HEK293T (cell line): ENCODE measurements around the gene SELP.

Experiments used
- CTCF ChIA-PET: fragments of 350-600 bp; formaldehyde crosslinking; extraction: SDS; loops from one replicate; lab custom pipeline; 2021; ENCODE audit warnings: antibody characterized with exemption, inconsistent platforms; lab: Yijun Ruan, JAX
- POLR2A ChIA-PET: fragments of 350-600 bp; formaldehyde crosslinking; extraction: SDS; loops from one replicate; lab custom pipeline; 2020; ENCODE audit warnings: antibody characterized with exemption, inconsistent platforms; lab: Yijun Ruan, JAX
- DNase-seq: peaks from one replicate; pipeline ENCODE4 v3.0.0; 2012; ENCODE audit warnings: mixed read lengths; ENCODE audit errors: extremely low spot score
- ARNT ChIP-seq: fragments of 450-650 bp; IDR thresholded peaks from 2 replicates; pipeline ENCODE4 v1.6.1; 2017; ENCODE audit warnings: mild to moderate bottlenecking
- BHLHE40 ChIP-seq: fragments of 450-650 bp; IDR thresholded peaks from 2 replicates; pipeline ENCODE4 v1.6.1; 2016; ENCODE audit warnings: mild to moderate bottlenecking, moderate library complexity, borderline replicate concordance
- CTBP1 ChIP-seq: fragments of 450-650 bp; IDR thresholded peaks from 2 replicates; pipeline ENCODE4 v1.6.1; 2016; ENCODE audit warnings: borderline replicate concordance
- ELF4 ChIP-seq: fragments of 450-650 bp; IDR thresholded peaks from 2 replicates; pipeline ENCODE4 v1.6.1; 2017; ENCODE audit warnings: antibody characterized with exemption
- FOXA1 ChIP-seq: fragments of 450-650 bp; IDR thresholded peaks from 2 replicates; pipeline ENCODE4 v1.6.1; 2016; ENCODE audit warnings: mild to moderate bottlenecking
- FOXK2 ChIP-seq: fragments of 450-650 bp; IDR thresholded peaks from 2 replicates; pipeline ENCODE4 v1.6.1; 2016; ENCODE audit warnings: mild to moderate bottlenecking
- FOXM1 ChIP-seq: fragments of 450-650 bp; IDR thresholded peaks from 2 replicates; pipeline ENCODE4 v1.6.1; 2017; ENCODE audit warnings: mild to moderate bottlenecking, borderline replicate concordance
- HDGF ChIP-seq: fragments of 450-650 bp; IDR thresholded peaks from 2 replicates; pipeline ENCODE4 v1.6.1; 2017; ENCODE audit warnings: antibody characterized with exemption, borderline replicate concordance
- L3MBTL2 ChIP-seq: fragments of 450-650 bp; conservative IDR thresholded peaks from 2 replicates; pipeline ENCODE4 v1.6.1; 2016; ENCODE audit warnings: mild to moderate bottlenecking
- LEF1 ChIP-seq: fragments of 450-650 bp; IDR thresholded peaks from 2 replicates; pipeline ENCODE4 v1.6.1; 2017; ENCODE audit warnings: mild to moderate bottlenecking, borderline replicate concordance
- NFRKB ChIP-seq: fragments of 450-650 bp; IDR thresholded peaks from 2 replicates; pipeline ENCODE4 v1.6.1; 2016; ENCODE audit warnings: mild to moderate bottlenecking, moderate library complexity
- PKNOX1 ChIP-seq: fragments of 450-650 bp; IDR thresholded peaks from 2 replicates; pipeline ENCODE4 v1.6.1; 2016
- SP1 ChIP-seq: fragments of 450-650 bp; IDR thresholded peaks from 2 replicates; pipeline ENCODE4 v1.6.1; 2017
- SUZ12 ChIP-seq: fragments of 450-650 bp; IDR thresholded peaks from 2 replicates; pipeline ENCODE4 v1.6.1; 2016; ENCODE audit warnings: mild to moderate bottlenecking
- TARDBP ChIP-seq: fragments of 450-650 bp; IDR thresholded peaks from 2 replicates; pipeline ENCODE4 v1.6.1; 2016
- ZNF384 ChIP-seq: fragments of 450-650 bp; IDR thresholded peaks from 2 replicates; pipeline ENCODE4 v1.6.1; 2016

Gene SELP

GRCh38 chr1:169586067-169586394 lies 43.9 kb downstream of the SELP start:
- TF ChIP-seq SUZ12 (no peak), FOXK2 (no peak), SP1 (no peak), NFRKB (no peak), PKNOX1 (no peak), TARDBP (no peak)
- ChIA-PET POLR2A (no interaction called here), CTCF (interaction anchor here (1.3 to 1.7 kb wide), 2 partner anchors 9 to 10 kb away, joined by 5 to 6 read pairs; no protein-coding TSS in a partner anchor)
- no peak for DNase-seq

GRCh38 chr1:169585181-169585580 lies 44.7 kb downstream of the SELP start:
- TF ChIP-seq ELF4 (no peak), SP1 (no peak)

GRCh38 chr1:169584483-169585144 lies 45.3 kb downstream of the SELP start:
- DNase-seq = no peak
- POLR2A ChIA-PET = no interaction called here
- CTCF ChIA-PET = no interaction called here
- TF ChIP-seq NFRKB = no peak
- no peak for TF ChIP-seq FOXK2
- no peak for TF ChIP-seq CTBP1
- no peak for TF ChIP-seq PKNOX1
- TF ChIP-seq SP1 = no peak
- TF ChIP-seq ZNF384 = no peak
- no peak for TF ChIP-seq TARDBP
- TF ChIP-seq FOXM1 = no peak
- TF ChIP-seq BHLHE40 = no peak
- no peak for TF ChIP-seq LEF1

More at GRCh38 chr1:169585181-169585580, 44.7 kb downstream of the SELP start:
- ChIA-PET CTCF (interaction anchor here (1.7 kb wide), 1 partner anchor 9 kb away, joined by 6 read pairs; no protein-coding TSS in a partner anchor), POLR2A (no interaction called here)
- no peak for DNase-seq

GRCh38 chr1:169577981-169578738 lies 51.8 kb downstream of the SELP start:
- ChIA-PET POLR2A (no interaction called here), CTCF (no interaction called here)
- TF ChIP-seq SP1 (no peak), ZNF384 (no peak)
- no peak for DNase-seq

- ChIA-PET POLR2A (no interaction called here), CTCF (interaction anchor here (1.5 kb wide), 1 partner anchor 9 kb away, joined by 6 read pairs; the partner anchor contains the start of gene F5)
- TF ChIP-seq FOXM1 = no peak
- TF ChIP-seq LEF1 = no peak
- TF ChIP-seq FOXA1 = no peak
- TF ChIP-seq SP1 = no peak
- TF ChIP-seq CTBP1 = no peak
- no peak for TF ChIP-seq ELF4
- no peak for TF ChIP-seq HDGF
- TF ChIP-seq ARNT = no peak
- DNase-seq = no peak
Measured at GRCh38 chr1:169576935-169577331, 53.0 kb downstream of the SELP start.

- DNase-seq = no peak
- TF ChIP-seq NFRKB (no peak), LEF1 (no peak), CTBP1 (no peak), FOXM1 (no peak), ZNF384 (no peak), FOXK2 (no peak), L3MBTL2 (no peak), PKNOX1 (no peak), HDGF (no peak), SUZ12 (no peak), TARDBP (no peak), ELF4 (no peak), ARNT (no peak), SP1 (no peak), FOXA1 (no peak), BHLHE40 (no peak)
- CTCF ChIA-PET = interaction anchor here (1.5 kb wide), 1 partner anchor 10 kb away, joined by 6 read pairs; the partner anchor contains the start of gene F5
- POLR2A ChIA-PET = no interaction called here
Measured at GRCh38 chr1:169576241-169576934, 53.5 kb downstream of the SELP start.
